Sigmoid colon (tissue), 4 donors: ENCODE measurements around the gene RSF1.

Source experiments
- CTCF ChIP-seq, 4 experiments: fragments of 450-650 bp in 3 of 4; fragments of 200-600 bp in 1 of 4; IDR thresholded peaks; one replicate each; pipeline ENCODE4 v1.5.1; 2016 to 2019; ENCODE audit warnings: antibody characterized with exemption in 4 of 4, mild to moderate bottlenecking in 3 of 4, moderate library complexity in 2 of 4
- EP300 ChIP-seq, 4 donors: sonication (generic); formaldehyde crosslinking; IDR thresholded peaks; one replicate each; pipeline ENCODE4 v1.6.1; 2017; ENCODE audit warnings: antibody characterized with exemption in 4 of 4

GRCh38 chr11:77819921-77820564, 479 bp downstream of the RSF1 start:
- TF ChIP-seq EP300 (IDR thresholded peaks at IDR 0.05): no peak
- no peak for TF ChIP-seq CTCF (IDR thresholded peaks at IDR 0.05)
